GM19397 (cell line): Measurements from ENCODE around the gene PLPPR4.
"Not testable (repeated sequence)": the region's sequence is repeated elsewhere in the genome, so short reads cannot be mapped to it uniquely, and the experiment has no call there.

Source experiments
- ATAC-seq: cut with Tn5 transposase; IDR thresholded peaks from one replicate; pipeline ENCODE4 v1.9.1; 2021; ENCODE audit warnings: mild to moderate bottlenecking, moderate library complexity; ENCODE audit not compliant: unreplicated experiment

The PLPPR4 gene

GRCh38 chr1:99264201-99265021, at the start of gene PLPPR4:
TSS of gene PLPPR4 (plus strand) at chr1:99264492. CDS start at chr1:99264594, 102 bp downstream.
- ATAC-seq = no peak

- ATAC-seq = no peak
Observed at GRCh38 chr1:99216956-99217355, 47.3 kb upstream of the PLPPR4 start.

GRCh38 chr1:99217599-99217998, 46.7 kb upstream of the PLPPR4 start:
- no peak for ATAC-seq

GRCh38 chr1:99218572-99218971, 45.7 kb upstream of the PLPPR4 start:
- peak; percentile 11 for ATAC-seq

GRCh38 chr1:99218999-99219398, 45.3 kb upstream of the PLPPR4 start:
- peak; percentile 80 for ATAC-seq

- ATAC-seq = no peak
Observed at GRCh38 chr1:99227056-99227897, 37.0 kb upstream of the PLPPR4 start.

GRCh38 chr1:99228153-99228552, 36.1 kb upstream of the PLPPR4 start:
- ATAC-seq = peak; percentile 63

GRCh38 chr1:99229122-99229521, 35.2 kb upstream of the PLPPR4 start:
- ATAC-seq = no peak

- no peak for ATAC-seq
Observed at GRCh38 chr1:99230695-99231094, 33.6 kb upstream of the PLPPR4 start.

- ATAC-seq = no peak
Observed at GRCh38 chr1:99232172-99232571, 32.1 kb upstream of the PLPPR4 start.

GRCh38 chr1:99233446-99233845, 30.8 kb upstream of the PLPPR4 start:
- no peak for ATAC-seq

GRCh38 chr1:99236756-99237155, 27.5 kb upstream of the PLPPR4 start:
- no peak for ATAC-seq

GRCh38 chr1:99239690-99240089, 24.6 kb upstream of the PLPPR4 start:
- no peak for ATAC-seq

- no peak for ATAC-seq
Observed at GRCh38 chr1:99240621-99241020, 23.7 kb upstream of the PLPPR4 start.

GRCh38 chr1:99246152-99246551, 18.1 kb upstream of the PLPPR4 start:
- no peak for ATAC-seq

- no peak for ATAC-seq
Observed at GRCh38 chr1:99247199-99247598, 17.1 kb upstream of the PLPPR4 start.

- no peak for ATAC-seq
Observed at GRCh38 chr1:99250728-99251127, 13.6 kb upstream of the PLPPR4 start.

- no peak for ATAC-seq
Observed at GRCh38 chr1:99251308-99251707, 13.0 kb upstream of the PLPPR4 start.

GRCh38 chr1:99252630-99253029, 11.7 kb upstream of the PLPPR4 start:
- no peak for ATAC-seq

GRCh38 chr1:99260402-99260801, 3.9 kb upstream of the PLPPR4 start:
- ATAC-seq = not testable (repeated sequence)

- ATAC-seq = no peak
Observed at GRCh38 chr1:99265124-99265523, 832 bp downstream of the PLPPR4 start.

- no peak for ATAC-seq
Observed at GRCh38 chr1:99266726-99267125, 2.4 kb downstream of the PLPPR4 start.
